Measurements from ENCODE around the gene PALD1. TPM values are rescaled to one million over a fixed set of nuclear protein-coding genes. Genes with fewer than 3 reads are reported as not detected.

Gene PALD1
- total and polyA plus RNA-seq, 9 of the 15 experiments (the other 6 are each of a cell fraction or from before 2014, with no cell fraction given): 0.03 to 0.29 (median 0.09) TPM; not detected in 2

GRCh38 chr10:70558871-70559810 lies 80.6 kb downstream of the PALD1 start (continued):
- no peak for TF ChIP-seq ATF2 (CRISPR knock-in tag; IDR thresholded peaks at IDR 0.05)
- peak in 1 of 2 experiments; percentile 90; a peak in 2 of 4 replicates for TF ChIP-seq ZMIZ1 (IDR thresholded peaks at IDR 0.05; ENCODE audit: low read depth in 2 of 2, low read length in 2 of 2)
- no peak for TF ChIP-seq IFI16 (CRISPR knock-in tag; IDR thresholded peaks at IDR 0.05)
- no peak for TF ChIP-seq U2AF2 (optimal IDR thresholded peaks at IDR 0.05; ENCODE audit: low read depth, low read length)
- peak; percentile 83; the same call in 1 of the 2 replicates for TF ChIP-seq SMARCA5 (IDR thresholded peaks at IDR 0.05)
- TF ChIP-seq ZSCAN29 (IDR thresholded peaks at IDR 0.05): no peak
- TF ChIP-seq POLR2AphosphoS5 (IDR thresholded peaks at IDR 0.05; ENCODE audit: control insufficient read depth, insufficient read depth, low read depth, low read length): peak; percentile 84; the same call in 1 of the 2 replicates
- TF ChIP-seq MAFG (tag; conservative IDR thresholded peaks at IDR 0.05): no peak
- TF ChIP-seq SRSF7 (optimal IDR thresholded peaks at IDR 0.05; ENCODE audit: low read depth, low read length): no peak
- TF ChIP-seq ZNF124 (CRISPR knock-in tag; IDR thresholded peaks at IDR 0.05): no peak
- TF ChIP-seq BDP1 (IDR thresholded peaks at IDR 0.05; ENCODE audit: insufficient read depth, insufficient read length): no peak
- no peak for TF ChIP-seq CHD2 (IDR thresholded peaks at IDR 0.05; ENCODE audit: low read depth, low read length)
- TF ChIP-seq, protein P1, sequence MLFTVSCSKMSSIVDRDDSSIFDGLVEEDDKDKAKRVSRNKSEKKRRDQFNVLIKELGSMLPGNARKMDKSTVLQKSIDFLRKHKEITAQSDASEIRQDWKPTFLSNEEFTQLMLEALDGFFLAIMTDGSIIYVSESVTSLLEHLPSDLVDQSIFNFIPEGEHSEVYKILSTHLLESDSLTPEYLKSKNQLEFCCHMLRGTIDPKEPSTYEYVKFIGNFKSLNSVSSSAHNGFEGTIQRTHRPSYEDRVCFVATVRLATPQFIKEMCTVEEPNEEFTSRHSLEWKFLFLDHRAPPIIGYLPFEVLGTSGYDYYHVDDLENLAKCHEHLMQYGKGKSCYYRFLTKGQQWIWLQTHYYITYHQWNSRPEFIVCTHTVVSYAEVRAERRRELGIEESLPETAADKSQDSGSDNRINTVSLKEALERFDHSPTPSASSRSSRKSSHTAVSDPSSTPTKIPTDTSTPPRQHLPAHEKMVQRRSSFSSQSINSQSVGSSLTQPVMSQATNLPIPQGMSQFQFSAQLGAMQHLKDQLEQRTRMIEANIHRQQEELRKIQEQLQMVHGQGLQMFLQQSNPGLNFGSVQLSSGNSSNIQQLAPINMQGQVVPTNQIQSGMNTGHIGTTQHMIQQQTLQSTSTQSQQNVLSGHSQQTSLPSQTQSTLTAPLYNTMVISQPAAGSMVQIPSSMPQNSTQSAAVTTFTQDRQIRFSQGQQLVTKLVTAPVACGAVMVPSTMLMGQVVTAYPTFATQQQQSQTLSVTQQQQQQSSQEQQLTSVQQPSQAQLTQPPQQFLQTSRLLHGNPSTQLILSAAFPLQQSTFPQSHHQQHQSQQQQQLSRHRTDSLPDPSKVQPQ (CRISPR knock-in tag; IDR thresholded peaks at IDR 0.05; ENCODE audit: borderline replicate concordance): no peak
- no peak for TF ChIP-seq TFE3 (CRISPR knock-in tag; IDR thresholded peaks at IDR 0.05)
- TF ChIP-seq HDAC6 (IDR thresholded peaks at IDR 0.05; ENCODE audit: low read depth, low read length): no peak
- no peak for TF ChIP-seq PHTF2 (CRISPR knock-in tag; IDR thresholded peaks at IDR 0.05)
- no peak for TF ChIP-seq HNRNPUL1 (IDR thresholded peaks at IDR 0.05; ENCODE audit: low read length)
- TF ChIP-seq ZNF384 (IDR thresholded peaks at IDR 0.05; ENCODE audit: low read depth, low read length): no peak
- TF ChIP-seq CREM (IDR thresholded peaks at IDR 0.05; ENCODE audit: low read depth): peak; percentile 91
